Endodermal cell (in vitro differentiated cells): ENCODE data around the gene VAC14. TPM values are rescaled to one million over a fixed set of nuclear protein-coding genes. Genes with fewer than 3 reads are reported as not detected.

ENCODE experiments used
- DNase-seq: peaks from one replicate; pipeline ENCODE4 v3.0.0-alpha.2; 2017
- H3K27ac ChIP-seq: 2 replicates; pipeline ENCODE4 v1.5.1; 2013; ENCODE audit warnings: mild to moderate bottlenecking, low read depth, low read length, moderate library complexity
- H3K27me3 ChIP-seq: 2 replicates; pipeline ENCODE4 v1.6.1; 2013; ENCODE audit warnings: mild to moderate bottlenecking, low read length, moderate library complexity; ENCODE audit not compliant: insufficient read depth, control insufficient read depth, poor library complexity, severe bottlenecking
- H3K36me3 ChIP-seq: 2 replicates; pipeline ENCODE4 v1.7.0; 2013; ENCODE audit warnings: mild to moderate bottlenecking, low read length, moderate library complexity; ENCODE audit not compliant: control insufficient read depth, insufficient read depth
- H3K4me1 ChIP-seq: one replicate; pipeline ENCODE4 v1.7.0; 2013; ENCODE audit warnings: low read length; ENCODE audit not compliant: control insufficient read depth, insufficient read depth
- H3K4me3 ChIP-seq: 2 replicates; pipeline ENCODE4 v1.5.1; 2013; ENCODE audit warnings: mild to moderate bottlenecking, low read length, moderate library complexity
- H3K9ac ChIP-seq: 2 replicates; pipeline ENCODE4 v1.6.1; 2013; ENCODE audit warnings: mild to moderate bottlenecking, low read length, moderate library complexity; ENCODE audit not compliant: poor library complexity, severe bottlenecking; ENCODE audit errors: extremely low read depth
- H3K9me3 ChIP-seq: 2 replicates; pipeline ENCODE4 v1.6.1; 2013; ENCODE audit warnings: mild to moderate bottlenecking, low read length, moderate library complexity; ENCODE audit not compliant: control insufficient read depth
- H3K27ac Mint-ChIP-seq: 2 replicates; pipeline ENCODE4 v1.8.0; 2020; ENCODE audit warnings: mixed read lengths
- H3K27me3 Mint-ChIP-seq: 2 replicates; pipeline ENCODE4 v1.8.0; 2021; ENCODE audit warnings: mild to moderate bottlenecking, mixed read lengths; ENCODE audit not compliant: insufficient read depth
- H3K36me3 Mint-ChIP-seq: 2 replicates; pipeline ENCODE4 v1.8.0; 2020; ENCODE audit warnings: low read depth, mixed read lengths
- H3K4me1 Mint-ChIP-seq: 2 replicates; pipeline ENCODE4 v1.8.0; 2020; ENCODE audit warnings: mixed read lengths
- H3K4me3 Mint-ChIP-seq: 2 replicates; pipeline ENCODE4 v1.8.0; 2020; ENCODE audit warnings: mild to moderate bottlenecking, moderate library complexity, mixed read lengths
- H3K9me3 Mint-ChIP-seq: 2 replicates; pipeline ENCODE4 v1.8.0; 2020; ENCODE audit warnings: mild to moderate bottlenecking, mixed read lengths
- WGBS, 2 experiments: methylation state at CpG; one replicate each; pipeline versions ENCODE4 v1.1.5 to v1.1.7; 2013; ENCODE audit warnings: missing lambda C conversion rate in 2 of 2, mixed read lengths in 1 of 2; ENCODE audit not compliant: insufficient coverage in 1 of 2, insufficient read length in 1 of 2; 5-methylcytosine and 5-hydroxymethylcytosine counted together
- total RNA-seq, 2 donors: library from RNA; stranded (reverse); fragmentation: NEBNext Ultra II Directional in 1 of 2; extraction: Animal tissue kit (Norgen Biotek cat#: 25700) in 1 of 2; gene quantifications; 2 replicates in 1 of 2; 3 replicates in 1 of 2; pipeline ENCODE4 v1.2.1, GENCODE V29; 2021
- TF ChIP-seq, protein P1 (sequence below): fragments of 200-600 bp; sonication (generic); conservative IDR thresholded peaks from 2 replicates; pipeline ENCODE4 v1.5.0; 2021; ENCODE audit warnings: antibody characterized with exemption, mild to moderate bottlenecking

VAC14 gene
- total RNA-seq, 2 donors from 2014 or later, result 47.5 to 48.7 TPM

DNA sequence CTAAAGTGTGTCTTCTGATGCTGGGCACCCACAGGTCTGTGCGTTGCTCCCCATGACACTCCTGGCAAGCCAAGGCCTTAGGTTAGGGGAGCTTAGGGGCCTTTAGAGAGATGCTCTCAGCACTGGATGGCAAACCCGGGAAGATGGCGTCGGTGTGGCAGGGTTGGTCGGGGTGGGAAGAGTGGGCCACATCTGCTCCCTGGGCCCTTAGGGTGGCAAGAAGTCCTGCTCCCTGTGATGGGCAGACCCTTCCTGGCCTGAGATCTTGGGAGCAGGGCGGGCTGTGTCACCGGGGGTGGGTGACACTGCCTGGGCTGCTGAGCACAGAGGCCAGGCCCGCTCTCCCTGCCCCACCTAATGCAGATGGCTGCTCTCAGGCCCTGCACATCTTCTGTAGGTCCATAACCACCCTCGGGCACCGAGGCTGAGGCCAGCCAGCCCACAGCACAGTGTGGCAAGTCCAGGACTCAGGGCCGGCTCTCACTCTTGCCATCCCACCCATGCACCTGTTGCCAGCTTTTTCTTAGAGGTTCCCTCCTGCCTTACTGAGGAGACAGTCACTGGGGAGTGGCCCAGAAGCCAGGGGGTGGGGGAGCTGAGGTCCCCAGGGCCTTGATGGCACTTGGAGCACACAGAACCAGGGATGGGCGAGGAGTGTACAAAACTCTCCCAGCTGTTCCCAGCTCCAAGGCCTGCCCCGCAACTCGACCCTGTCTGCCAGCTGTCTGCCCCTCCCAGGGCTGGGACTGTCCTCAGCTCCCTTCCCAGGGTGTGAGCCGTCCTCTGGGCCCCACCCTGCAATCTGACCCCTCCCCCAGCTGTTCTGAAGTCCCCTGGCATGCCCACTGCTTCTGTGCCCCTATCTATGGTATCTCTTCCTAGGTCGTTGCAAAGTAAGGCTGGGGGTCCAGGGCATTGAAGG is 110.7 kb downstream of the VAC14 start:
- H3K4me3 ChIP-seq, result no peak overlapping the region
- H3K36me3 ChIP-seq, result no peaks in the 10 kb centered on the region
- WGBS, 2 experiments, result 80 to 92% methylated on average over 7 to 16 of the region's 16 CpGs
- Mint-ChIP-seq H3K9me3 (no peaks in the 10 kb centered on the region), H3K4me1 (peaks cover 8% of the 10 kb centered on the region), H3K27ac (no peak overlapping the region), H3K27me3 (peaks cover 1% of the 10 kb centered on the region), H3K36me3 (peaks cover under 1% of the 10 kb centered on the region), H3K4me3 (no peak overlapping the region)
- H3K9ac ChIP-seq, result no peak overlapping the region
- H3K9me3 ChIP-seq, result no peaks in the 10 kb centered on the region
- no peaks in the 10 kb centered on the region for H3K27me3 ChIP-seq
- peak overlapping the region; percentile 88 for H3K27ac ChIP-seq
- TF ChIP-seq, protein P1, sequence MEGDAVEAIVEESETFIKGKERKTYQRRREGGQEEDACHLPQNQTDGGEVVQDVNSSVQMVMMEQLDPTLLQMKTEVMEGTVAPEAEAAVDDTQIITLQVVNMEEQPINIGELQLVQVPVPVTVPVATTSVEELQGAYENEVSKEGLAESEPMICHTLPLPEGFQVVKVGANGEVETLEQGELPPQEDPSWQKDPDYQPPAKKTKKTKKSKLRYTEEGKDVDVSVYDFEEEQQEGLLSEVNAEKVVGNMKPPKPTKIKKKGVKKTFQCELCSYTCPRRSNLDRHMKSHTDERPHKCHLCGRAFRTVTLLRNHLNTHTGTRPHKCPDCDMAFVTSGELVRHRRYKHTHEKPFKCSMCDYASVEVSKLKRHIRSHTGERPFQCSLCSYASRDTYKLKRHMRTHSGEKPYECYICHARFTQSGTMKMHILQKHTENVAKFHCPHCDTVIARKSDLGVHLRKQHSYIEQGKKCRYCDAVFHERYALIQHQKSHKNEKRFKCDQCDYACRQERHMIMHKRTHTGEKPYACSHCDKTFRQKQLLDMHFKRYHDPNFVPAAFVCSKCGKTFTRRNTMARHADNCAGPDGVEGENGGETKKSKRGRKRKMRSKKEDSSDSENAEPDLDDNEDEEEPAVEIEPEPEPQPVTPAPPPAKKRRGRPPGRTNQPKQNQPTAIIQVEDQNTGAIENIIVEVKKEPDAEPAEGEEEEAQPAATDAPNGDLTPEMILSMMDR, result no peak
- DNase-seq, result no peak
- peaks cover 8% of the 10 kb centered on the region for H3K4me1 ChIP-seq

DNA sequence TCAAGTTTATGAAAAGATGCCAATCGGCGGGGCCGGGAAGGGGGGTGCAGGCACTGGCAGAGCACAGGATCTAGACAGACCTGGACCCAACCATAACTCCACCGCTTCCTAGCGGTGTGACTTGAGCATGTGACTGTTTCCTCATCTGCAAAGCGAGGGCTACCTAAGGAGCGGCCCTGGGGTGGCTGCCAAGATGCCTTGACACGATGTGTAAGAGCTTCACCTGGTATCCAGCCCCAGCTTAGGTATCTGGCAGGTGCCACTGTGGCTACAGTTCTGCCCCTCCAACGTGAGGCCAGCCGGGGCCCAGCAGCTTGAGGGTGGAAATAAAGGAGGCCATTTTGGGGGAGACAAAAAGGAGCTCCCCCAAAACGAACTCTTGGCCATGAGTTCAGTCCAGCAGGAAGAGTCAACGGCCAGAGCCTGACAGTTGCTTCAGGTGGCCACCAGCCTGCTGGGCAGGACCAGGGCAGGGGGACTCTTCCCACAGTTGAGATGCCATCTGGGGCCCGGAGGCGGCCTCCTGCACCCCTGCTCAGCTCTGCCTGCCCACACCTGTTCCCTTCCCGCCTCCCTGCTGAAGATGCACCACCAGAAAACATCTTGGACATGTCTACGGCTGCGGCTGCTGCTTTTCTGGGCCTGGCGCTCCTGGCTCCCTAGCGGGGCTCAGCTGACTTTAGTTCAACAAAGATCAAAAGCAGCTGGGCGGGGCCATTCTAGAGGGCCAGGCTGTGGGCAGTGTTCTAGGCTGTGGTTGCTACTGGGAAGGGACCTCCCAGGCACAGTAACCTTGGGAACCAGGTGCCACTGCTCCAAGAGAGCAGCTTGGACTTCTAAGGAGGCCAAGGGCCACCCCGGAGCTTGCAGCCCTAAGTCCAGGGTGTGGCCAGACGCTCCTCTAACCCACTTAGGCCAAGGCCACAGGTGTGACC is 111.7 kb downstream of the VAC14 start:
- H3K36me3 ChIP-seq, result no peaks in the 10 kb centered on the region
- Mint-ChIP-seq H3K4me3 (no peak overlapping the region), H3K27me3 (peaks cover 1% of the 10 kb centered on the region), H3K27ac (no peak overlapping the region), H3K9me3 (no peaks in the 10 kb centered on the region), H3K36me3 (no peaks in the 10 kb centered on the region), H3K4me1 (peaks cover 5% of the 10 kb centered on the region)
- DNase-seq, result no peak
- WGBS, 2 experiments, result 92 to 93% methylated on average over 19 to 22 of the region's 22 CpGs
- no peak overlapping the region for H3K4me3 ChIP-seq
- peaks cover 8% of the 10 kb centered on the region for H3K4me1 ChIP-seq
- TF ChIP-seq, protein P1, result no peak
- H3K27ac ChIP-seq, result no peak overlapping the region
- H3K27me3 ChIP-seq, result no peaks in the 10 kb centered on the region
- no peak overlapping the region for H3K9ac ChIP-seq
- H3K9me3 ChIP-seq, result no peaks in the 10 kb centered on the region

DNA sequence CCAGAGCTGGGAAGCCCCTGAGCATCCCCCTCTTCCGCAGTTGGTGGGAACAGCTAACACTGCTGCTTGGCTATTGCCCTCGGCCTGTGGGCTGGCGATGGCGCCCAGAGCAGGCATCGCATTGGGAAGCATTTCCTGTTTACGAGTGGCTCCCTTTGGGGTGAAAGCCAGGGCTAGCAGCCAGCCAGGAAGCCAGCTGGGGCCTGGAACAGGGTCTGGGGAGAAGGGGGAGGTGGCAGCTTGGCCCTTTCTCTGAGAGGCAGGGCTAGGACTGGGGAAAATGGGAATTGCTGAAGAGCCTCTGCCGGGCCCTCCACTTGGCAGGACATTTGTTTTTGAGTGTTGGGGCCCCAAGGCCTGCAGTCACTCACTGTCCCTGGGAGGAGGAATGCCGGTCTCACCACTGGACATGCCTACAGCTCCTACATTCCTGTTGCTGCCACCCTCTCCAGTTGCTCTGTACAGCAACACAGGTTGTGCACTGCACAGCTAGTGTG is 112.7 kb downstream of the VAC14 start:
- H3K9ac ChIP-seq, result no peak overlapping the region
- Mint-ChIP-seq H3K4me3 (no peak overlapping the region), H3K36me3 (no peaks in the 10 kb centered on the region), H3K27ac (no peak overlapping the region), H3K27me3 (peaks cover 1% of the 10 kb centered on the region), H3K9me3 (no peaks in the 10 kb centered on the region), H3K4me1 (no peaks in the 10 kb centered on the region)
- peaks cover 4% of the 10 kb centered on the region for H3K4me1 ChIP-seq
- DNase-seq, result peak; percentile 75
- no peaks in the 10 kb centered on the region for H3K9me3 ChIP-seq
- WGBS, 2 experiments, result 89 to 90% methylated on average over 7 to 8 of the region's 8 CpGs
- no peaks in the 10 kb centered on the region for H3K36me3 ChIP-seq
- no peak overlapping the region for H3K4me3 ChIP-seq
- no peaks in the 10 kb centered on the region for H3K27me3 ChIP-seq
- H3K27ac ChIP-seq, result no peak overlapping the region
- TF ChIP-seq, protein P1, result no peak
